ENCODE results near the gene ZSCAN20. TPM values are rescaled to one million over a fixed set of nuclear protein-coding genes. Genes with fewer than 3 reads are reported as not detected.

ZSCAN20 gene
- total RNA-seq, 4 donors from 2014 or later: 4.9 to 7.3 (median 6.2) TPM

- TF ChIP-seq CTCF (IDR thresholded peaks at IDR 0.05; ENCODE audit: low read depth): no peak
These were observed 35.2 kb downstream of the ZSCAN20 start for GRCh38 chr1:33507661-33508060.

- no peak for TF ChIP-seq CTCF (IDR thresholded peaks at IDR 0.05; ENCODE audit: low read depth)
These were observed 35.7 kb downstream of the ZSCAN20 start for GRCh38 chr1:33508151-33508550.

GRCh38 chr1:33512226-33513011, 40.0 kb downstream of the ZSCAN20 start:
- TF ChIP-seq CTCF (IDR thresholded peaks at IDR 0.05; ENCODE audit: low read depth): no peak

- no peak for TF ChIP-seq CTCF (IDR thresholded peaks at IDR 0.05; ENCODE audit: low read depth)
These were observed 42.7 kb downstream of the ZSCAN20 start for GRCh38 chr1:33515112-33515511.

GRCh38 chr1:33515607-33516006, 43.2 kb downstream of the ZSCAN20 start:
- TF ChIP-seq CTCF (IDR thresholded peaks at IDR 0.05; ENCODE audit: low read depth): no peak

- no peak for TF ChIP-seq CTCF (IDR thresholded peaks at IDR 0.05; ENCODE audit: low read depth)
These were observed 44.0 kb downstream of the ZSCAN20 start for GRCh38 chr1:33516428-33516827.

- TF ChIP-seq CTCF (IDR thresholded peaks at IDR 0.05; ENCODE audit: low read depth): no peak
These were observed 44.6 kb downstream of the ZSCAN20 start for GRCh38 chr1:33516891-33517567.
